Measurements from ENCODE around the gene LHX2.

Gene LHX2

GRCh38 chr9:124029617-124030016, 18.0 kb downstream of the LHX2 start:
- DNase-seq: no peak
- intact Hi-C loops (cut with DNase I; ENCODE audit: low total_unique reads): loop anchor here (10.0 kb wide), 1 partner anchor 625 kb away; no protein-coding TSS in a partner anchor
- Histone ChIP-seq H3K27me3 (peaks cover 0 to 36% of the 10 kb centered on the region in 2 donors), H3K36me3 (no peaks in the 10 kb centered on the region), H3K9me3 (no peaks in the 10 kb centered on the region), H3K4me3 (no peak overlapping the region), H3K4me1 (no peaks in the 10 kb centered on the region), H3K27ac (no peak overlapping the region)
- no peak for TF ChIP-seq CTCF (IDR thresholded peaks at IDR 0.05)

GRCh38 chr9:124030969-124031451, 19.4 kb downstream of the LHX2 start:
- H3K27ac ChIP-seq: no peak overlapping the region
- peak overlapping the region; percentile 36 to 40 for H3K4me3 ChIP-seq
- TF ChIP-seq CTCF (IDR thresholded peaks at IDR 0.05): no peak

GRCh38 chr9:124032247-124032646, 20.7 kb downstream of the LHX2 start:
- H3K9me3 ChIP-seq: no peaks in the 10 kb centered on the region
- H3K4me3 ChIP-seq: no peak overlapping the region
- H3K27ac ChIP-seq: no peak overlapping the region
- H3K4me1 ChIP-seq: no peaks in the 10 kb centered on the region
- peaks cover 0 to 52% of the 10 kb centered on the region in 2 donors for H3K27me3 ChIP-seq
- DNase-seq: no peak
- H3K36me3 ChIP-seq: no peaks in the 10 kb centered on the region
- TF ChIP-seq CTCF (IDR thresholded peaks at IDR 0.05): no peak
- intact Hi-C loops (cut with DNase I; ENCODE audit: low total_unique reads): loop anchor here (10.0 kb wide), 1 partner anchor 627 kb away; no protein-coding TSS in a partner anchor

More at GRCh38 chr9:124030969-124031451, 19.4 kb downstream of the LHX2 start:
- Histone ChIP-seq H3K27me3 (peaks cover 0 to 39% of the 10 kb centered on the region in 2 donors), H3K36me3 (no peaks in the 10 kb centered on the region), H3K9me3 (no peaks in the 10 kb centered on the region), H3K4me1 (no peaks in the 10 kb centered on the region)
- no peak for DNase-seq
- intact Hi-C loops (cut with DNase I; ENCODE audit: low total_unique reads): loop anchor here (10.0 kb wide), 1 partner anchor 626 kb away; no protein-coding TSS in a partner anchor

- Histone ChIP-seq H3K4me3 (no peak overlapping the region), H3K27ac (no peak overlapping the region), H3K9me3 (no peaks in the 10 kb centered on the region), H3K4me1 (no peaks in the 10 kb centered on the region), H3K36me3 (no peaks in the 10 kb centered on the region), H3K27me3 (peaks cover 0 to 61% of the 10 kb centered on the region in 2 donors)
- intact Hi-C loops (cut with DNase I; ENCODE audit: low total_unique reads): loop anchor here (10.0 kb wide), 1 partner anchor 629 kb away; no protein-coding TSS in a partner anchor
- TF ChIP-seq CTCF (IDR thresholded peaks at IDR 0.05): no peak
- no peak for DNase-seq
Measured at GRCh38 chr9:124033348-124033747, 21.8 kb downstream of the LHX2 start.

GRCh38 chr9:124033967-124034366, 22.4 kb downstream of the LHX2 start:
- intact Hi-C loops (cut with DNase I; ENCODE audit: low total_unique reads): loop anchor here (10.0 kb wide), 1 partner anchor 629 kb away; no protein-coding TSS in a partner anchor
- H3K4me1 ChIP-seq: no peaks in the 10 kb centered on the region
- no peak overlapping the region for H3K4me3 ChIP-seq
- H3K27me3 ChIP-seq: peaks cover 0 to 63% of the 10 kb centered on the region in 2 donors
- H3K36me3 ChIP-seq: no peaks in the 10 kb centered on the region
- H3K9me3 ChIP-seq: no peaks in the 10 kb centered on the region
- TF ChIP-seq CTCF (IDR thresholded peaks at IDR 0.05): no peak
- no peak for DNase-seq
- no peak overlapping the region for H3K27ac ChIP-seq
